Ramos (cell line): Measurements from ENCODE around the gene SLC12A9.

Source experiments
- in situ Hi-C: fragments of 300-500 bp; cut with MboI; formaldehyde crosslinking; loops from one replicate; pipeline ENCODE4 v1.14.3; 2022; ENCODE audit warnings: low sequenced_read_pairs; ENCODE audit not compliant: unreplicated experiment

The SLC12A9 gene

GRCh38 chr7:100880645-100881044 is 28.1 kb downstream of the SLC12A9 start:
- in situ Hi-C loops, result no loop called here

DNA sequence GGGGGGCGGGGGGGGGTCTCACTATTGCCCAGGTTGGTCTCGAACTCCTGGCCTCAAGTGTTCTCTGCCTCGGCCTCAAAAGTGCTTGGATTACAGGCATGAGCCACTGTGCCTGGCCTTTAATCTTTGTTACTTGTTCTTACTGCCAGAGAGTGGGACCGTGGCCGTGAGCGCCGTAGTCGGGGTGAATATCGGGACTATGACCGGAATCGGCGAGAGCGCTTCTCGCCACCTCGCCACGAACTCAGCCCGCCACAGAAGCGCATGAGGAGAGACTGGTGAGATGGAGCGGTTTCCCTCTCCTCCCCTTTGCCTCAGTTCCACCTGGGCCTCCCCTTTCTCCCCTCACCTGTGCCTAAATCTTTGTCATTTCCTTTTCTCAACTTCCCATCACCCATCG is 28.6 kb downstream of the SLC12A9 start:
- in situ Hi-C loops, result no loop called here

GRCh38 chr7:100882201-100882600 is 29.7 kb downstream of the SLC12A9 start:
- in situ Hi-C loops, result no loop called here

- in situ Hi-C loops, result no loop called here
Observed at GRCh38 chr7:100882785-100883526, 30.4 kb downstream of the SLC12A9 start.

DNA sequence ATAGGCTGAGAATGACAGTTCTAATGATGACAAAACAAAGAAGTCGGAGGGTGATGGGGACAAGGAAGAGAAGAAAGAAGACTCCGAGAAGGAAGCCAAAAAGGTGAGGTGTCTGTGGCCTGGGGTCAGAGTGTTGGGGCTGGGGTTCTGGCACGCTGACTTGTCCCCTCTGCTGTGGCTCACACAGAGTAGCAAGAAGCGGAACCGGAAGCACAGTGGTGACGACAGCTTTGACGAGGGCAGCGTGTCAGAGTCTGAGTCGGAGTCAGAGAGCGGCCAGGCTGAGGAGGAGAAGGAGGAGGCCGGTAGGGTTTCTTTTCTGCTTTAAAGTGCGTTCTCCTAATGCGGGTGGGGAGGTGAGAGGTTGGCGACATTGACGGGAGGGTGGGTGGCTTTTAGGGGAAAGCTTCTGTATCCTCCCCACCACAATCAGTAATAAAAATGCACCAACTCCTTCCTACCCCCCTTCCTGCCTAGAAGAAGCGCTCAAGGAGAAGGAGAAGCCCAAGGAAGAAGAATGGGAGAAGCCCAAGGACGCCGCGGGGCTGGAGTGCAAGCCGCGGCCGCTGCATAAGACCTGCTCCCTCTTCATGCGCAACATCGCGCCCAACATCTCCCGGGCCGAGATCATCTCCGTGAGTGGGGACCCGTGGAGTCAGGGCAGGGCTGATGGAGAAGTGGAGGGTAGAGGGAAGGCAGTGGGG is 32.4 kb downstream of the SLC12A9 start:
- in situ Hi-C loops, result no loop called here

DNA sequence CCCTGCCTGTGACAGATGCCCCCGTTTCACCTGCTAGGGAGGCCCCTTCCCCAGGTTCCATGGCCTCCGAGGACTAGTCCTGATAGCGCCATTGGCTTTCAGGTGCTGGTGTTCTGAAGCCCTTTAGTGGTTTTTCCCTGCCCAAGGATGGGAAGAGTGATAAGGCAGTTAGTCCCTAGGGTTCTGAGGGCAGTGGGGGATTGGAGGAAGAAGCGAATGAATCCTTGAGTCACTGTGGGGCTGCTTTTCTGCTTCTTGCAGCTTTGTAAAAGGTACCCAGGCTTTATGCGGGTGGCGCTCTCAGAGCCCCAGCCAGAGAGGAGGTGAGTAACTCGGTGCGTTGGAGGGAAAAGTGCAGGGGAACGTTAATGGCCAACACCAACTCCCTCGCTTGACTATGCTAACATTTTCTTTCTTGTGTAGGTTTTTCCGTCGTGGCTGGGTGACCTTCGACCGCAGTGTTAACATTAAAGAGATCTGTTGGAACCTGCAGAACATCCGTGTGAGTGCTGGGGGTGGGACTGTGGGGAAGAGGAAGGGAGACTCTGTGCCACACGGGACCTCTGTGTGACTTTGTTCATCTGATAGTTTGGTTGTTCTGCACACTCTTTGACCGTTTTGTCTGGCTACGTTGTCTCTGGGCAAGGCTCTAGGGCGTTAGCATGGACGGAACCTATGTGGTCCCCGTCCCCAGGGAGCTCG is 33.1 kb downstream of the SLC12A9 start:
- in situ Hi-C loops, result no loop called here

DNA sequence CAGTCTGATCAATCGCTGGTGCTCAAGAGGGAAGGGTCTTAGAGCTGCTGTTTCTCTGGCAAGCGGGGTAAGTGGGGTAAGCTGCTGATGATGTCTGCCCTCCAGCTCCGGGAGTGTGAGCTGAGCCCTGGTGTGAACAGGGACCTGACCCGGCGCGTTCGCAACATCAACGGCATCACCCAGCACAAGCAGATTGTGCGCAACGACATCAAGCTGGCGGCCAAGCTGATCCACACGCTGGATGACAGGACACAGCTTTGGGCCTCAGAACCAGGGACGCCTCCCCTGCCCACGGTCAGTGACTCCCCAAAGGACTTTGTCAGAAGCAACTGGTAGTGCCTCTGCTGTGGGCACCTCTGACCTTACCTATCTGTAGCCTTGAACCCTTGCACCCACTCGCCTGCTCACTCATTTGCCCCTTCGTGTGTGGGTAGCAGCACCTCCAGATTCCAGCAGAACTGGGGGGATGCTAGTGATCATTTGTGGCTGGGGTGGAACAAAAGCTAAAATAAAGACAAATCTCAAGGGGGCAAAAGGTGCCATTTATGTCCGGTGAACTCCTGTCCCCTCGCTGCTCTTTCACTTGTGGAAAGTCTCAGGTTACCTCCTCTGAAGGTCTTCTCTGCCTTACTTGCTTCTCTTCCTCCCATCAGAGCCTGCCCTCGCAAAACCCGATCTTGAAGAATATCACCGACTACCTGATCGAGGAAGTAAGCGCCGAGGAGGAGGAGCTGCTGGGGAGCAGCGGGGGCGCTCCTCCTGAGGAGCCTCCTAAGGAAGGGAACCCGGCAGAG is 33.8 kb downstream of the SLC12A9 start:
- in situ Hi-C loops, result no loop called here

- in situ Hi-C loops, result no loop called here
Observed at GRCh38 chr7:100886936-100887515, 34.5 kb downstream of the SLC12A9 start.

GRCh38 chr7:100887516-100888290 is 35.2 kb downstream of the SLC12A9 start:
- in situ Hi-C loops, result no loop called here

DNA sequence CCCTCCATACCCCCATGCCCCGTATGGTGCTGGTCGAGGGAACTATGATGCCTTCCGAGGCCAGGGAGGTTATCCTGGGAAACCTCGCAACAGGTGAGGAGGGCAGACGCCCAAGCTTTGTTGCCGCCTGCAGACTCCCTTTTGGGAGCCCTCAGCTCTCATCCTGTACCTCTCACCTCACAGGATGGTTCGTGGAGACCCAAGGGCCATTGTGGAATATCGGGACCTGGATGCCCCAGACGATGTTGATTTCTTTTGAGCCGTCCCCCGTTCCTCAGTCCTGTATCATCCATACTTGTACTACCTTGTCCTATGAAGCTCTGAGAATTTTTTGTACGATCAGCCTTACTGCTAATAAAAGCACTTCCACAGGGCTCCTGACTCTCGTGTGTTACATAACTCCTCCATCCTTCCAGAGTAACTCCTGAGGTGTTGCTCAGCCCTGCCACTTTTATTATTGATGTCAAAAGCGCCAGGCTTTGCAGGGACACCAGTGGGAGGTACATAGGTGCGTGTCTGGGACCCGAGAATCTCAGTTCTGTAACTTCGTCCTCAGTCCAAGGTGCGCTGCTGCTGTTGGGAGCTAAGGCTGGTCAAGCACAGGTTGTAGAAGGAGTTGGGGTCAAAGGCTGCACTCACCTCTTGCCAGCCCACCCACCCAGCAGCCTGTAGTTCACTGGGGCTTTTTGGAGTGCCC is 35.9 kb downstream of the SLC12A9 start:
- in situ Hi-C loops, result no loop called here

- in situ Hi-C loops, result no loop called here
Observed at GRCh38 chr7:100888988-100889750, 36.7 kb downstream of the SLC12A9 start, which contains the start of gene UFSP1. UFSP1 (minus strand) TSS chr7:100889715; CDS start chr7:100889271, 444 bp downstream.

GRCh38 chr7:100890653-100891567 is 38.4 kb downstream of the SLC12A9 start:
- in situ Hi-C loops, result loop anchor here (5.0 to 10.0 kb wide), 2 partner anchors 176 to 404 kb away; no protein-coding TSS in a partner anchor

GRCh38 chr7:100891568-100892247 is 39.2 kb downstream of the SLC12A9 start:
- in situ Hi-C loops, result loop anchor here (5.0 to 10.0 kb wide), 2 partner anchors 176 to 403 kb away; no protein-coding TSS in a partner anchor

DNA sequence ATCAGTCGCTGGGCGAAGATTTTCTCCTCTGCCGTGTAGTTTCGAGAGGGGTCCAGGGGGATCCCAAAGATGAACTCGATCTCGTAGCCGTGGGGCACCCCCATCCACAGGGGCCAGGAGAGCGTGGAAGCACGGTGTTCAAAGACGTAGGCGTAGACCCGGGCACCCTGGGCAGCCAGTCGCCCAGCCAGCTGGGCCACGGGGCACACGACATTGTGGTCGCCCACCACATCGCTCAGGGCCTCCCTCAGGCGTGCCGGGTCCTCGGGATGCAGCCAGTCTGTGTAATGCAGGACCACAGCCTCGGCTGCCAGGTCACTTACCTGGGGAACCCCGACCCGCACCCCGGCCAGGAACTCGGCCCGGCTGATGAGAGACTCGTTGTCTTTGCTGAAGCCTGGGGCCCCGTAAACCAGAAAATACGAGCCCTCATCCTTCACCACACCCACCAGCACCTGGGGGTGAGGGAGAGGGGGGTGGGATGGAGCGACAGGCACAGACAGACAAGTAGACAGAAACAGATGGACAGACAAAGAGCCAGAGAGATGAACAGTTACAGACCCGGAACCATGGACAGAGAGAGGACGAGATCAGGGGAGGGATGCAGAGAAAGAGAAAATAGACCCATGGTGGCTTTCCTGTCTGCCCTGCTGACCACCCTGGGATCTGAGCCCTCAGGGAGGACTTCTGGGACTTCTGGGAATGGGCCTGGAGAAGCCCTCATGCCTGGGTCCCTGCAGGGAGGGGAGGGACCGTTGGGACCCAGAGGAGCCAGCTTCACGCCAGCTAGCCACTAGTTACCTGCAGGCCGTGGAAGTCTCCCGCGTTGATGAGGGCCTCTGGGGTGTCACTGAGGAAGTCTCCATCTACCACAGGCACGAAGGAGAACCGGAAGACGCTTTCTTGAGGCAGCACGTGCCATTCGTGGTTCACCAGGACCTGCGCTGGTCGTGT is 40.1 kb downstream of the SLC12A9 start:
- in situ Hi-C loops, result loop anchor here (5.0 to 10.0 kb wide), 2 partner anchors 175 to 402 kb away; no protein-coding TSS in a partner anchor
